ENCODE measurements around the gene FBXL3. TPM values are rescaled to one million over a fixed set of nuclear protein-coding genes. Genes with fewer than 3 reads are reported as not detected.

FBXL3 gene
- total and polyA plus RNA-seq, 2 of the 8 experiments (the other 6 are each of a cell fraction or from before 2014, with no cell fraction given) = 4.9 to 14.9 TPM

GRCh38 chr13:76982061-76982460 is 44.9 kb downstream of the FBXL3 start:
- no peaks in the 10 kb centered on the region for H3K23me2 ChIP-seq (ENCODE audit: low read depth, low read length)
- H3K27me3 ChIP-seq (replicated peaks in 1 of 4; ENCODE audit: control insufficient read depth in 3 of 4, extremely low read depth in 1 of 4, insufficient read depth in 3 of 4, low read length in 3 of 4) = no peaks in the 10 kb centered on the region
- no peaks in the 10 kb centered on the region for H3K79me1 ChIP-seq (ENCODE audit: low read depth, low read length)
- H3K4ac ChIP-seq (replicated peaks; ENCODE audit: insufficient read length, low read depth, low read length) = no peak overlapping the region
- CTCF ChIA-PET (ENCODE audit: partially characterized antibody) = interaction anchor here (0.7 to 2.9 kb wide), 8 partner anchors 8 to 149 kb away, joined by 3 to 24 read pairs (median 5); no protein-coding TSS in a partner anchor
- H3K56ac ChIP-seq (replicated peaks; ENCODE audit: insufficient read length, low read depth, low read length) = no peak overlapping the region
- H2BK20ac ChIP-seq (ENCODE audit: low read length) = no peak overlapping the region
- no peak overlapping the region for H3K18ac ChIP-seq (ENCODE audit: extremely low read depth, low read length)
- WGBS, 2 experiments (ENCODE audit: extremely low coverage in 1 of 2, insufficient coverage in 1 of 2, insufficient read length in 1 of 2, insufficient replicate concordance in 2 of 2, low coverage in 1 of 2, low lambda C conversion rate in 2 of 2, missing lambda C conversion rate in 1 of 2) = 92% methylated on average over 6 of the region's 6 CpGs; no CpG with 5 or more reads in 1 of the 2 experiments
- no peak overlapping the region for H2BK5ac ChIP-seq (ENCODE audit: low read depth, low read length)
- H3K4me1 ChIP-seq (replicated peaks in 1 of 4; ENCODE audit: control insufficient read depth in 3 of 4, insufficient read depth in 4 of 4, low read length in 3 of 4) = no peaks in the 10 kb centered on the region
- FAIRE-seq (no peak), DNase-seq (ENCODE audit: low read depth in 1 of 2, low spot score in 2 of 2) (no peak)
- H4K8ac ChIP-seq (ENCODE audit: extremely low read depth, insufficient read depth, low read length) = no peak overlapping the region
- no peaks in the 10 kb centered on the region for H4K20me1 ChIP-seq (replicated peaks in 1 of 2; ENCODE audit: control insufficient read depth in 1 of 2, insufficient read depth in 2 of 2, low read length in 2 of 2)
- TF ChIP-seq ATF2 (IDR thresholded peaks at IDR 0.05; ENCODE audit: low read length) (no peak), GABPA (IDR thresholded peaks at IDR 0.05; ENCODE audit: borderline replicate concordance, insufficient read depth, low read length) (no peak), MAX (IDR thresholded peaks at IDR 0.05) (no peak), BRCA1 (IDR thresholded peaks at IDR 0.05; ENCODE audit: low read depth, low read length) (no peak), CBX5 (IDR thresholded peaks at IDR 0.05; ENCODE audit: low read depth, low read length) (no peak), SP2 (IDR thresholded peaks at IDR 0.05; ENCODE audit: low read length) (no peak)
- no peak overlapping the region for H2AFZ ChIP-seq (ENCODE audit: low read length)
- no peaks in the 10 kb centered on the region for H3K9me3 ChIP-seq (ENCODE audit: insufficient read depth in 2 of 2, low read depth in 1 of 2, low read length in 1 of 2)
- no peaks in the 10 kb centered on the region for H3K36me3 ChIP-seq (ENCODE audit: control insufficient read depth in 2 of 4, insufficient read depth in 4 of 4, low read length in 3 of 4)
- H3K4me3 ChIP-seq (ENCODE audit: extremely low read depth in 1 of 4, insufficient read depth in 2 of 4, low read depth in 3 of 4, low read length in 4 of 4) = no peak overlapping the region
- H2BK15ac ChIP-seq (ENCODE audit: low read length) = no peak overlapping the region
- no peak overlapping the region for H4K91ac ChIP-seq (replicated peaks; ENCODE audit: insufficient read length, low read length)
- H4K5ac ChIP-seq (ENCODE audit: insufficient read length, low read depth, low read length) = no peak overlapping the region
- H3K4me2 ChIP-seq (ENCODE audit: insufficient read depth in 1 of 2, low read depth in 2 of 2, low read length in 2 of 2) = no peak overlapping the region
- H3K23ac ChIP-seq (ENCODE audit: insufficient read length) = no peak overlapping the region
- POLR2A ChIA-PET (ENCODE audit: partially characterized antibody) = no interaction called here
- H3K27ac ChIP-seq (ENCODE audit: low read depth, low read length) = no peak overlapping the region
- H2AK5ac ChIP-seq (ENCODE audit: low read depth, low read length) = no peak overlapping the region
- no peak overlapping the region for H2BK120ac ChIP-seq (replicated peaks; ENCODE audit: low read depth, low read length)
- no peak overlapping the region for H3K14ac ChIP-seq (ENCODE audit: insufficient read length)
- no peak overlapping the region for H2BK12ac ChIP-seq (ENCODE audit: low read depth, low read length)
- no peaks in the 10 kb centered on the region for H3K79me2 ChIP-seq (ENCODE audit: control insufficient read depth in 1 of 2, insufficient read depth in 2 of 2, low read length in 2 of 2)
- no peak overlapping the region for H3K9ac ChIP-seq (replicated peaks in 1 of 4; ENCODE audit: extremely low read depth in 1 of 4, low read depth in 3 of 4, low read length in 3 of 4)
